ENCODE measurements around the gene C12orf42. TPM values are rescaled to one million over a fixed set of nuclear protein-coding genes. Genes with fewer than 3 reads are reported as not detected.

C12orf42 gene
- total RNA-seq, 2 donors from 2014 or later, result 6.6 TPM; not detected in 1

GRCh38 chr12:103288016-103288415 lies 207.8 kb downstream of the C12orf42 start:
- intact Hi-C loops (cut with DNase I), result no loop called here

GRCh38 chr12:103282124-103282523 lies 213.6 kb downstream of the C12orf42 start:
- WGBS, result 77% methylated on average over 2 of the region's 2 CpGs
- H3K4me1 ChIP-seq (replicated peaks), result no peaks in the 10 kb centered on the region
- DNase-seq (ENCODE audit: low spot score), result no peak
- no peaks in the 10 kb centered on the region for H3K36me3 ChIP-seq
- H3K4me3 ChIP-seq, result no peak overlapping the region
- no peak overlapping the region for H3K27ac ChIP-seq
- no peaks in the 10 kb centered on the region for H3K27me3 ChIP-seq (replicated peaks; ENCODE audit: insufficient read depth)
- H3K9me3 ChIP-seq, result no peaks in the 10 kb centered on the region
- intact Hi-C loops (cut with DNase I), result no loop called here
- TF ChIP-seq POLR2AphosphoS5 (IDR thresholded peaks at IDR 0.05) (no peak), CTCF (IDR thresholded peaks at IDR 0.05) (no peak), POLR2A (IDR thresholded peaks at IDR 0.05) (no peak)

More at GRCh38 chr12:103288016-103288415, 207.8 kb downstream of the C12orf42 start:
- Histone ChIP-seq H3K4me3 (no peak overlapping the region), H3K27ac (no peak overlapping the region), H3K4me1 (replicated peaks) (no peaks in the 10 kb centered on the region), H3K9me3 (no peaks in the 10 kb centered on the region), H3K27me3 (replicated peaks; ENCODE audit: insufficient read depth) (no peaks in the 10 kb centered on the region), H3K36me3 (no peaks in the 10 kb centered on the region)
- TF ChIP-seq POLR2A (IDR thresholded peaks at IDR 0.05), result no peak
- TF ChIP-seq CTCF (IDR thresholded peaks at IDR 0.05), result no peak
- no peak for TF ChIP-seq POLR2AphosphoS5 (IDR thresholded peaks at IDR 0.05)
- 66% methylated on average over 3 of the region's 3 CpGs for WGBS
- DNase-seq (ENCODE audit: low spot score), result no peak

- intact Hi-C loops (cut with DNase I), result no loop called here
- Histone ChIP-seq H3K4me1 (replicated peaks) (no peaks in the 10 kb centered on the region), H3K4me3 (no peak overlapping the region), H3K9me3 (no peaks in the 10 kb centered on the region), H3K27ac (no peak overlapping the region), H3K36me3 (no peaks in the 10 kb centered on the region), H3K27me3 (replicated peaks; ENCODE audit: insufficient read depth) (no peaks in the 10 kb centered on the region)
- TF ChIP-seq CTCF (IDR thresholded peaks at IDR 0.05), result no peak
- no peak for TF ChIP-seq POLR2A (IDR thresholded peaks at IDR 0.05)
- TF ChIP-seq POLR2AphosphoS5 (IDR thresholded peaks at IDR 0.05), result no peak
- no peak for DNase-seq (ENCODE audit: low spot score)
- WGBS, result 51% methylated on average over 2 of the region's 2 CpGs
Observed at GRCh38 chr12:103279444-103279843, 216.3 kb downstream of the C12orf42 start.

- no peak overlapping the region for H3K27ac ChIP-seq
- H3K27me3 ChIP-seq (replicated peaks; ENCODE audit: insufficient read depth), result no peaks in the 10 kb centered on the region
- no peak overlapping the region for H3K4me3 ChIP-seq
- TF ChIP-seq POLR2AphosphoS5 (IDR thresholded peaks at IDR 0.05) (no peak), POLR2A (IDR thresholded peaks at IDR 0.05) (no peak), CTCF (IDR thresholded peaks at IDR 0.05) (no peak)
- no peaks in the 10 kb centered on the region for H3K4me1 ChIP-seq (replicated peaks)
- H3K36me3 ChIP-seq, result no peaks in the 10 kb centered on the region
- intact Hi-C loops (cut with DNase I), result no loop called here
- 59% methylated on average over 3 of the region's 3 CpGs for WGBS
- no peaks in the 10 kb centered on the region for H3K9me3 ChIP-seq
- DNase-seq (ENCODE audit: low spot score), result no peak
Observed at GRCh38 chr12:103278329-103278728, 217.4 kb downstream of the C12orf42 start.

- no peaks in the 10 kb centered on the region for H3K27me3 ChIP-seq (replicated peaks; ENCODE audit: insufficient read depth)
- TF ChIP-seq POLR2A (IDR thresholded peaks at IDR 0.05), result no peak
- TF ChIP-seq CTCF (IDR thresholded peaks at IDR 0.05), result no peak
- no peak for TF ChIP-seq POLR2AphosphoS5 (IDR thresholded peaks at IDR 0.05)
- no peak overlapping the region for H3K4me3 ChIP-seq
- H3K27ac ChIP-seq, result no peak overlapping the region
- no peaks in the 10 kb centered on the region for H3K4me1 ChIP-seq (replicated peaks)
- no peaks in the 10 kb centered on the region for H3K9me3 ChIP-seq
- intact Hi-C loops (cut with DNase I), result no loop called here
- no peaks in the 10 kb centered on the region for H3K36me3 ChIP-seq
- 70% methylated on average over 3 of the region's 3 CpGs for WGBS
- no peak for DNase-seq (ENCODE audit: low spot score)
Observed at GRCh38 chr12:103273645-103274044, 222.1 kb downstream of the C12orf42 start.

Data from prostate gland (tissue), 2 donors.